ENCODE measurements around the gene CLSTN2. TPM values are rescaled to one million over a fixed set of nuclear protein-coding genes. Genes with fewer than 3 reads are reported as not detected.

Gene CLSTN2
- total RNA-seq, 1 donor from 2014 or later = 4.7 TPM

GRCh38 chr3:140062461-140062860 lies 127.5 kb downstream of the CLSTN2 start:
- Histone ChIP-seq H3K27me3 (ENCODE audit: control insufficient read depth in 3 of 3, insufficient read depth in 3 of 3, low read length in 3 of 3) (no peaks in the 10 kb centered on the region), H3K36me3 (ENCODE audit: control insufficient read depth in 3 of 3, insufficient read depth in 3 of 3, low read length in 3 of 3) (no peaks in the 10 kb centered on the region), H3K4me1 (ENCODE audit: control insufficient read depth in 3 of 3, insufficient read depth in 3 of 3, low read length in 3 of 3) (no peaks in the 10 kb centered on the region), H3K4me3 (ENCODE audit: low read length in 3 of 3) (no peak overlapping the region), H3K9ac (ENCODE audit: low read depth in 1 of 3, low read length in 3 of 3) (no peak overlapping the region), H3K27ac (ENCODE audit: low read depth, low read length) (no peak overlapping the region), H3K9me3 (ENCODE audit: control insufficient read depth in 3 of 3, low read length in 3 of 3) (no peaks in the 10 kb centered on the region)

- Histone ChIP-seq H3K9me3 (ENCODE audit: control insufficient read depth in 3 of 3, low read length in 3 of 3) (no peaks in the 10 kb centered on the region), H3K4me3 (ENCODE audit: low read length in 3 of 3) (no peak overlapping the region), H3K36me3 (ENCODE audit: control insufficient read depth in 3 of 3, insufficient read depth in 3 of 3, low read length in 3 of 3) (no peaks in the 10 kb centered on the region), H3K9ac (ENCODE audit: low read depth in 1 of 3, low read length in 3 of 3) (no peak overlapping the region), H3K4me1 (ENCODE audit: control insufficient read depth in 3 of 3, insufficient read depth in 3 of 3, low read length in 3 of 3) (no peaks in the 10 kb centered on the region), H3K27me3 (ENCODE audit: control insufficient read depth in 3 of 3, insufficient read depth in 3 of 3, low read length in 3 of 3) (no peaks in the 10 kb centered on the region), H3K27ac (ENCODE audit: low read depth, low read length) (no peak overlapping the region)
Observed at GRCh38 chr3:140067487-140067886, 132.5 kb downstream of the CLSTN2 start.

GRCh38 chr3:140068494-140069017 lies 133.6 kb downstream of the CLSTN2 start:
- Histone ChIP-seq H3K9ac (ENCODE audit: low read depth in 1 of 3, low read length in 3 of 3) (no peak overlapping the region), H3K9me3 (ENCODE audit: control insufficient read depth in 3 of 3, low read length in 3 of 3) (no peaks in the 10 kb centered on the region), H3K4me3 (ENCODE audit: low read length in 3 of 3) (no peak overlapping the region), H3K4me1 (ENCODE audit: control insufficient read depth in 3 of 3, insufficient read depth in 3 of 3, low read length in 3 of 3) (no peaks in the 10 kb centered on the region), H3K27ac (ENCODE audit: low read depth, low read length) (no peak overlapping the region), H3K36me3 (ENCODE audit: control insufficient read depth in 3 of 3, insufficient read depth in 3 of 3, low read length in 3 of 3) (no peaks in the 10 kb centered on the region), H3K27me3 (ENCODE audit: control insufficient read depth in 3 of 3, insufficient read depth in 3 of 3, low read length in 3 of 3) (no peaks in the 10 kb centered on the region)

- H3K27ac ChIP-seq (ENCODE audit: low read depth, low read length) = no peak overlapping the region
- no peaks in the 10 kb centered on the region for H3K27me3 ChIP-seq (ENCODE audit: control insufficient read depth in 3 of 3, insufficient read depth in 3 of 3, low read length in 3 of 3)
Observed at GRCh38 chr3:140073278-140074045, 138.5 kb downstream of the CLSTN2 start.

GRCh38 chr3:140076552-140076951 lies 141.6 kb downstream of the CLSTN2 start:
- Histone ChIP-seq H3K27ac (ENCODE audit: low read depth, low read length) (no peak overlapping the region), H3K4me3 (ENCODE audit: low read length in 3 of 3) (no peak overlapping the region), H3K27me3 (ENCODE audit: control insufficient read depth in 3 of 3, insufficient read depth in 3 of 3, low read length in 3 of 3) (no peaks in the 10 kb centered on the region), H3K9me3 (ENCODE audit: control insufficient read depth in 3 of 3, low read length in 3 of 3) (no peaks in the 10 kb centered on the region), H3K36me3 (ENCODE audit: control insufficient read depth in 3 of 3, insufficient read depth in 3 of 3, low read length in 3 of 3) (no peaks in the 10 kb centered on the region), H3K9ac (ENCODE audit: low read depth in 1 of 3, low read length in 3 of 3) (no peak overlapping the region), H3K4me1 (ENCODE audit: control insufficient read depth in 3 of 3, insufficient read depth in 3 of 3, low read length in 3 of 3) (no peaks in the 10 kb centered on the region)

More at GRCh38 chr3:140073278-140074045, 138.5 kb downstream of the CLSTN2 start:
- Histone ChIP-seq H3K9me3 (ENCODE audit: control insufficient read depth in 3 of 3, low read length in 3 of 3) (no peaks in the 10 kb centered on the region), H3K9ac (ENCODE audit: low read depth in 1 of 3, low read length in 3 of 3) (no peak overlapping the region), H3K4me3 (ENCODE audit: low read length in 3 of 3) (no peak overlapping the region), H3K36me3 (ENCODE audit: control insufficient read depth in 3 of 3, insufficient read depth in 3 of 3, low read length in 3 of 3) (no peaks in the 10 kb centered on the region), H3K4me1 (ENCODE audit: control insufficient read depth in 3 of 3, insufficient read depth in 3 of 3, low read length in 3 of 3) (no peaks in the 10 kb centered on the region)

- Histone ChIP-seq H3K4me1 (ENCODE audit: control insufficient read depth in 3 of 3, insufficient read depth in 3 of 3, low read length in 3 of 3) (no peaks in the 10 kb centered on the region), H3K9me3 (ENCODE audit: control insufficient read depth in 3 of 3, low read length in 3 of 3) (no peaks in the 10 kb centered on the region), H3K4me3 (ENCODE audit: low read length in 3 of 3) (no peak overlapping the region), H3K27me3 (ENCODE audit: control insufficient read depth in 3 of 3, insufficient read depth in 3 of 3, low read length in 3 of 3) (no peaks in the 10 kb centered on the region), H3K9ac (ENCODE audit: low read depth in 1 of 3, low read length in 3 of 3) (no peak overlapping the region), H3K27ac (ENCODE audit: low read depth, low read length) (no peak overlapping the region), H3K36me3 (ENCODE audit: control insufficient read depth in 3 of 3, insufficient read depth in 3 of 3, low read length in 3 of 3) (no peaks in the 10 kb centered on the region)
Observed at GRCh38 chr3:140077406-140077805, 142.4 kb downstream of the CLSTN2 start.

- Histone ChIP-seq H3K36me3 (ENCODE audit: control insufficient read depth in 3 of 3, insufficient read depth in 3 of 3, low read length in 3 of 3) (no peaks in the 10 kb centered on the region), H3K4me3 (ENCODE audit: low read length in 3 of 3) (no peak overlapping the region), H3K4me1 (ENCODE audit: control insufficient read depth in 3 of 3, insufficient read depth in 3 of 3, low read length in 3 of 3) (no peaks in the 10 kb centered on the region), H3K9me3 (ENCODE audit: control insufficient read depth in 3 of 3, low read length in 3 of 3) (no peaks in the 10 kb centered on the region), H3K27me3 (ENCODE audit: control insufficient read depth in 3 of 3, insufficient read depth in 3 of 3, low read length in 3 of 3) (no peaks in the 10 kb centered on the region), H3K27ac (ENCODE audit: low read depth, low read length) (no peak overlapping the region), H3K9ac (ENCODE audit: low read depth in 1 of 3, low read length in 3 of 3) (no peak overlapping the region)
Observed at GRCh38 chr3:140078343-140078742, 143.4 kb downstream of the CLSTN2 start.

- Histone ChIP-seq H3K9me3 (ENCODE audit: control insufficient read depth in 3 of 3, low read length in 3 of 3) (no peaks in the 10 kb centered on the region), H3K27me3 (ENCODE audit: control insufficient read depth in 3 of 3, insufficient read depth in 3 of 3, low read length in 3 of 3) (peaks cover 0 to 3% (median 0%) of the 10 kb centered on the region in 3 donors), H3K27ac (ENCODE audit: low read depth, low read length) (no peak overlapping the region), H3K4me3 (ENCODE audit: low read length in 3 of 3) (no peak overlapping the region), H3K4me1 (ENCODE audit: control insufficient read depth in 3 of 3, insufficient read depth in 3 of 3, low read length in 3 of 3) (no peaks in the 10 kb centered on the region), H3K9ac (ENCODE audit: low read depth in 1 of 3, low read length in 3 of 3) (no peak overlapping the region), H3K36me3 (ENCODE audit: control insufficient read depth in 3 of 3, insufficient read depth in 3 of 3, low read length in 3 of 3) (no peaks in the 10 kb centered on the region)
Observed at GRCh38 chr3:140078940-140079339, 144.0 kb downstream of the CLSTN2 start.

GRCh38 chr3:140081887-140082286 lies 146.9 kb downstream of the CLSTN2 start:
- Histone ChIP-seq H3K4me3 (ENCODE audit: low read length in 3 of 3) (no peak overlapping the region), H3K27me3 (ENCODE audit: control insufficient read depth in 3 of 3, insufficient read depth in 3 of 3, low read length in 3 of 3) (peaks cover 0 to 3% (median 0%) of the 10 kb centered on the region in 3 donors), H3K9me3 (ENCODE audit: control insufficient read depth in 3 of 3, low read length in 3 of 3) (no peaks in the 10 kb centered on the region), H3K4me1 (ENCODE audit: control insufficient read depth in 3 of 3, insufficient read depth in 3 of 3, low read length in 3 of 3) (no peaks in the 10 kb centered on the region), H3K36me3 (ENCODE audit: control insufficient read depth in 3 of 3, insufficient read depth in 3 of 3, low read length in 3 of 3) (no peaks in the 10 kb centered on the region), H3K9ac (ENCODE audit: low read depth in 1 of 3, low read length in 3 of 3) (no peak overlapping the region), H3K27ac (ENCODE audit: low read depth, low read length) (no peak overlapping the region)

GRCh38 chr3:140085001-140085400 lies 150.0 kb downstream of the CLSTN2 start:
- Histone ChIP-seq H3K4me3 (ENCODE audit: low read length in 3 of 3) (no peak overlapping the region), H3K4me1 (ENCODE audit: control insufficient read depth in 3 of 3, insufficient read depth in 3 of 3, low read length in 3 of 3) (no peaks in the 10 kb centered on the region)

More at GRCh38 chr3:140085001-140085400, 150.0 kb downstream of the CLSTN2 start:
- Histone ChIP-seq H3K36me3 (ENCODE audit: control insufficient read depth in 3 of 3, insufficient read depth in 3 of 3, low read length in 3 of 3) (no peaks in the 10 kb centered on the region), H3K9ac (ENCODE audit: low read depth in 1 of 3, low read length in 3 of 3) (no peak overlapping the region), H3K9me3 (ENCODE audit: control insufficient read depth in 3 of 3, low read length in 3 of 3) (no peaks in the 10 kb centered on the region), H3K27me3 (ENCODE audit: control insufficient read depth in 3 of 3, insufficient read depth in 3 of 3, low read length in 3 of 3) (peaks cover 0 to 3% (median 0%) of the 10 kb centered on the region in 3 donors), H3K27ac (ENCODE audit: low read depth, low read length) (no peak overlapping the region)

Measured in skeletal muscle tissue (tissue), 4 donors.